K562 (cell line): ENCODE data around the gene MRM3. TPM values are rescaled to one million over a fixed set of nuclear protein-coding genes. Genes with fewer than 3 reads are reported as not detected.

Experiments used
- BCOR ChIP-seq: fragments of 450-650 bp; IDR thresholded peaks from 2 replicates; pipeline ENCODE4 v1.6.1; 2016
- DMBX1 ChIP-seq: fragments of 250-450 bp; sonication (Bioruptor Pico); IDR thresholded peaks from 2 replicates; pipeline ENCODE4 v1.8.0; 2022; ENCODE audit warnings: inconsistent platforms, mild to moderate bottlenecking, moderate library complexity, borderline replicate concordance
- IFI16 ChIP-seq: fragments of 250-450 bp; sonication (Bioruptor Pico); IDR thresholded peaks from 2 replicates; pipeline ENCODE4 v2.1.2; 2022; ENCODE audit warnings: mild to moderate bottlenecking, inconsistent platforms
- MAFK ChIP-seq: IDR thresholded peaks from 2 replicates; pipeline ENCODE4 v1.6.1; 2011; ENCODE audit warnings: low read length, improper control_type of control experiment
- MITF ChIP-seq: IDR thresholded peaks from 2 replicates; pipeline ENCODE4 v1.6.1; 2014; ENCODE audit warnings: antibody characterized with exemption
- POLR2AphosphoS5 ChIP-seq: IDR thresholded peaks from 2 replicates; pipeline ENCODE4 v1.6.1; 2011; ENCODE audit warnings: mild to moderate bottlenecking, low read depth, low read length, moderate library complexity; ENCODE audit not compliant: control insufficient read depth, insufficient read depth
- RBM34 ChIP-seq: fragments of 200-400 bp; formaldehyde crosslinking; IDR thresholded peaks from 2 replicates; pipeline ENCODE4 v1.6.1; 2018; ENCODE audit warnings: low read length, borderline replicate concordance; ENCODE audit not compliant: insufficient read depth
- TAF1 ChIP-seq: IDR thresholded peaks from 2 replicates; pipeline ENCODE4 v1.6.1; 2011; ENCODE audit warnings: mild to moderate bottlenecking, low read length, moderate library complexity; ENCODE audit not compliant: insufficient read depth, control insufficient read depth, severe bottlenecking; ENCODE audit errors: extremely low read depth
- XRCC5 ChIP-seq: fragments of 200-400 bp; formaldehyde crosslinking; IDR thresholded peaks from 2 replicates; pipeline ENCODE4 v1.6.1; 2017; ENCODE audit warnings: low read depth, mild to moderate bottlenecking, low read length
- ZBTB34 ChIP-seq: fragments of 250-450 bp; sonication (Bioruptor Pico); IDR thresholded peaks from 2 replicates; pipeline ENCODE4 v1.8.0; 2021; ENCODE audit warnings: mild to moderate bottlenecking, moderate library complexity
- ZFX ChIP-seq: sonication (generic); formaldehyde crosslinking; IDR thresholded peaks from 2 replicates; pipeline ENCODE4 v1.8.0; 2022; ENCODE audit warnings: mild to moderate bottlenecking, missing genetic modification reagents, moderate library complexity
- ZNF764 ChIP-seq: fragments of 250-450 bp; sonication (Bioruptor Pico); IDR thresholded peaks from 2 replicates; pipeline ENCODE4 v1.4.0; 2020; ENCODE audit warnings: low read depth, mild to moderate bottlenecking, moderate library complexity
- polyA plus RNA-seq, 8 experiments: library from polyadenylated mRNA; depleted of rRNA in 4 of 8; stranded (reverse) in 5 of 8; unstranded in 3 of 8; fragments of >200 nt; fragmentation: Nextera tagmentation in 2 of 8; fragmentation: Illumina TruSeq in 1 of 8; extraction: Ambion mirVana in 2 of 8; extraction: Trizol in 1 of 8; gene quantifications; 2 replicates each; pipeline versions ENCODE4 v1.2.1 to v1.2.3, GENCODE V29; 2011 to 2014; ENCODE audit warnings: inconsistent platforms in 1 of 8, missing spikeins in 1 of 8
- total RNA-seq, 7 experiments: library from RNA; depleted of rRNA in 6 of 7; stranded (reverse); fragments of >200 nt in 6 of 7; fragmentation: Illumina TruSeq in 2 of 7; extraction: Trizol in 2 of 7; gene quantifications; 2 replicates each; pipeline versions ENCODE4 v1.2.1 to v1.2.3, GENCODE V29; 2011 to 2021; ENCODE audit warnings: low replicate concordance in 1 of 7
- TF ChIP-seq, protein P1 (sequence below): fragments of 450-650 bp; IDR thresholded peaks from 2 replicates; pipeline ENCODE4 v1.6.1; 2016; ENCODE audit warnings: antibody characterized with exemption
- TF ChIP-seq, protein P2 (sequence below), 3 experiments: fragments of 200-800 bp in 1 of 3; fragments of 250-450 bp in 1 of 3; fragments of 450-650 bp in 1 of 3; sonication (Bioruptor Pico) in 1 of 3; sonication (Bioruptor generic) in 1 of 3; formaldehyde crosslinking in 1 of 3; IDR thresholded peaks; 2 replicates each; pipeline versions ENCODE4 v1.6.1 to v1.8.0; 2016 to 2022; ENCODE audit warnings: mild to moderate bottlenecking in 2 of 3, missing genetic modification characterization in 2 of 3, missing compliant biosample characterization in 1 of 3, moderate library complexity in 1 of 3

MRM3 gene
- total and polyA plus RNA-seq, 9 of the 15 experiments (the other 6 are each of a cell fraction or from before 2014, with no cell fraction given), result 2.4 to 24.8 (median 18.3) TPM

DNA sequence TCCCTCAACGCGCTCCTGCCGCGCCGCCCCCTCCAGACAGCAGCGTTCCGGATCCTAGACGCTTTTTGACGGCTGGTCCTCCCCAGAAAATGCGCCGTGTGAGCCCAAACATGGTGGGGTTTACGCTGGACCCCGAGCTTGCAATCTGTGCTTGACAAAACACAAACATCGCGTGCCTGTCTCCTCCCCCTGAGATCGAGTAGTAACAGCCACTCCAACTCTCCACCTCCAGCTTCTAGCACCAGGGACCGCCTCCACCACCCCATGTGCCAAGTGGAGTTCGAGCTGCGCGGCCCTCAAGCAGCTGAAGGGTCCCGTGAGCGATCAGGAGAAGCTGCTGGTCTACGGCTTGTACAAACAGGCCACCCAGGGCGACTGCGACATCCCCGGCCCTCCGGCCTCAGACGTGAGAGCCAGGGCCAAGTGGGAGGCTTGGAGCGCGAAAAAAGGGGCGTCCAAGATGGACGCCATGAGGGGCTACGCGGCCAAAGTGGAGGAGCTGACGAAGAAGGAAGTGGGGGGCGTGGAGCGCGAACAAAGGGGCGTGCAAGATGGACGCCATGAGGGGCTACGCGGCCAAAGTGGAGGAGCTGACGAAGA lies 29.4 kb upstream of the MRM3 start (continued):
- no peak for TF ChIP-seq DMBX1
- no peak for TF ChIP-seq ZFX
- no peak for TF ChIP-seq MITF
- TF ChIP-seq XRCC5, result 0 out of 2 replicates have a peak, but pooled peaks have one; percentile 2
- no peak for TF ChIP-seq IFI16 (CRISPR knock-in tag)
- TF ChIP-seq RBM34, result no peak
- TF ChIP-seq, protein P1, sequence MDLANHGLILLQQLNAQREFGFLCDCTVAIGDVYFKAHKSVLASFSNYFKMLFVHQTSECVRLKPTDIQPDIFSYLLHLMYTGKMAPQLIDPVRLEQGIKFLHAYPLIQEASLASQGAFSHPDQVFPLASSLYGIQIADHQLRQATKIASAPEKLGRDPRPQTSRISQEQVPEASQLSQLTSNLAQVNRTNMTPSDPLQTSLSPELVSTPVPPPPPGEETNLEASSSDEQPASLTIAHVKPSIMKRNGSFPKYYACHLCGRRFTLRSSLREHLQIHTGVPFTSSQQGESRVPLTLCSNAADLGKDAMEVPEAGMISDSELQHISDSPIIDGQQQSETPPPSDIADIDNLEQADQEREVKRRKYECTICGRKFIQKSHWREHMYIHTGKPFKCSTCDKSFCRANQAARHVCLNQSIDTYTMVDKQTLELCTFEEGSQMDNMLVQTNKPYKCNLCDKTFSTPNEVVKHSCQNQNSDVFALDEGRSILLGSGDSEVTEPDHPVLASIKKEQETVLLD, result no peak
- TF ChIP-seq BCOR, result no peak
- TF ChIP-seq TAF1, result peak; percentile 38
- TF ChIP-seq ZNF764 (CRISPR knock-in tag), result no peak
- no peak for TF ChIP-seq POLR2AphosphoS5
- no peak for TF ChIP-seq MAFK
- no peak for TF ChIP-seq ZBTB34 (CRISPR knock-in tag)
- TF ChIP-seq, protein P2, sequence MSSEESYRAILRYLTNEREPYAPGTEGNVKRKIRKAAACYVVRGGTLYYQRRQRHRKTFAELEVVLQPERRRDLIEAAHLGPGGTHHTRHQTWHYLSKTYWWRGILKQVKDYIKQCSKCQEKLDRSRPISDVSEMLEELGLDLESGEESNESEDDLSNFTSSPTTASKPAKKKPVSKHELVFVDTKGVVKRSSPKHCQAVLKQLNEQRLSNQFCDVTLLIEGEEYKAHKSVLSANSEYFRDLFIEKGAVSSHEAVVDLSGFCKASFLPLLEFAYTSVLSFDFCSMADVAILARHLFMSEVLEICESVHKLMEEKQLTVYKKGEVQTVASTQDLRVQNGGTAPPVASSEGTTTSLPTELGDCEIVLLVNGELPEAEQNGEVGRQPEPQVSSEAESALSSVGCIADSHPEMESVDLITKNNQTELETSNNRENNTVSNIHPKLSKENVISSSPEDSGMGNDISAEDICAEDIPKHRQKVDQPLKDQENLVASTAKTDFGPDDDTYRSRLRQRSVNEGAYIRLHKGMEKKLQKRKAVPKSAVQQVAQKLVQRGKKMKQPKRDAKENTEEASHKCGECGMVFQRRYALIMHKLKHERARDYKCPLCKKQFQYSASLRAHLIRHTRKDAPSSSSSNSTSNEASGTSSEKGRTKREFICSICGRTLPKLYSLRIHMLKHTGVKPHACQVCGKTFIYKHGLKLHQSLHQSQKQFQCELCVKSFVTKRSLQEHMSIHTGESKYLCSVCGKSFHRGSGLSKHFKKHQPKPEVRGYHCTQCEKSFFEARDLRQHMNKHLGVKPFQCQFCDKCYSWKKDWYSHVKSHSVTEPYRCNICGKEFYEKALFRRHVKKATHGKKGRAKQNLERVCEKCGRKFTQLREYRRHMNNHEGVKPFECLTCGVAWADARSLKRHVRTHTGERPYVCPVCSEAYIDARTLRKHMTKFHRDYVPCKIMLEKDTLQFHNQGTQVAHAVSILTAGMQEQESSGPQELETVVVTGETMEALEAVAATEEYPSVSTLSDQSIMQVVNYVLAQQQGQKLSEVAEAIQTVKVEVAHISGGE (CRISPR knock-in tag; IDR thresholded peaks at IDR 0.05), result peak in 1 of 3 experiments; percentile 59; a peak in 1 of 6 replicates
